Mesendoderm (in vitro differentiated cells): ENCODE measurements around the gene PLEKHN1.
A peak's percentile ranks its signal among the peaks of the same experiment; 100 is the strongest.

ENCODE experiments used
- DNase-seq: peaks from one replicate; pipeline ENCODE4 v3.0.0; 2013
- H2AK5ac ChIP-seq: 2 replicates; pipeline ENCODE4 v1.6.1; 2013; ENCODE audit warnings: low read length, inconsistent platforms
- H2BK120ac ChIP-seq: 2 replicates; pipeline ENCODE4 v1.6.1; 2013; ENCODE audit warnings: low read depth, mild to moderate bottlenecking, low read length, moderate library complexity, mixed read lengths
- H2BK15ac ChIP-seq: replicated peaks from 2 replicates; pipeline ENCODE4 v1.6.1; 2013; ENCODE audit warnings: low read depth, mild to moderate bottlenecking, moderate library complexity
- H2BK5ac ChIP-seq: 2 replicates; pipeline ENCODE4 v1.6.1; 2013; ENCODE audit warnings: low read length, inconsistent platforms
- H3K18ac ChIP-seq: 2 replicates; pipeline ENCODE4 v1.6.1; 2013; ENCODE audit warnings: mild to moderate bottlenecking, low read length, mixed read lengths
- H3K23ac ChIP-seq: one replicate; pipeline ENCODE4 v1.6.1; 2013; ENCODE audit warnings: low read length
- H3K27ac ChIP-seq: 2 replicates; pipeline ENCODE4 v1.5.1; 2013; ENCODE audit warnings: low read depth, mild to moderate bottlenecking, inconsistent platforms, low read length, moderate library complexity
- H3K27me3 ChIP-seq: 2 replicates; pipeline ENCODE4 v1.6.1; 2013; ENCODE audit warnings: low read length, control low read depth, mild to moderate bottlenecking, inconsistent platforms; ENCODE audit not compliant: insufficient read depth, poor library complexity
- H3K36me3 ChIP-seq: 2 replicates; pipeline ENCODE4 v1.6.1; 2013; ENCODE audit warnings: low read length, inconsistent platforms; ENCODE audit not compliant: control insufficient read depth, insufficient read depth
- H3K4ac ChIP-seq: one replicate; pipeline ENCODE4 v1.6.1; 2013; ENCODE audit warnings: low read depth, mild to moderate bottlenecking, low read length, moderate library complexity
- H3K4me1 ChIP-seq: 2 replicates; pipeline ENCODE4 v1.6.1; 2013; ENCODE audit warnings: low read depth, low read length, inconsistent platforms; ENCODE audit not compliant: control insufficient read depth
- H3K4me2 ChIP-seq: 2 replicates; pipeline ENCODE4 v1.6.1; 2013; ENCODE audit warnings: low read length
- H3K4me3 ChIP-seq: 2 replicates; pipeline ENCODE4 v1.5.1; 2013; ENCODE audit warnings: mild to moderate bottlenecking, low read length
- H3K56ac ChIP-seq: one replicate; pipeline ENCODE4 v1.6.1; 2013; ENCODE audit warnings: low read length
- H3K79me1 ChIP-seq: 2 replicates; pipeline ENCODE4 v1.6.1; 2013; ENCODE audit warnings: low read length, inconsistent platforms
- H3K79me2 ChIP-seq: 2 replicates; pipeline ENCODE4 v1.6.1; 2013; ENCODE audit warnings: mild to moderate bottlenecking, low read length; ENCODE audit not compliant: control insufficient read depth, insufficient read depth
- H3K9ac ChIP-seq: 2 replicates; pipeline ENCODE4 v1.6.1; 2013; ENCODE audit warnings: low read length, inconsistent platforms
- H4K5ac ChIP-seq: one replicate; pipeline ENCODE4 v1.6.1; 2013; ENCODE audit warnings: low read length
- H4K8ac ChIP-seq: one replicate; pipeline ENCODE4 v1.6.1; 2013; ENCODE audit warnings: low read depth, mild to moderate bottlenecking, control low read depth, low read length, moderate library complexity
- WGBS: extraction: QIAGEN DNeasy Blood & Tissue Kit; methylation state at CpG from one replicate; pipeline ENCODE4 v1.1.7; 2013; ENCODE audit warnings: low lambda C conversion rate, missing lambda C conversion rate; ENCODE audit not compliant: insufficient coverage; ENCODE audit errors: extremely low coverage; 5-methylcytosine and 5-hydroxymethylcytosine counted together

Gene PLEKHN1

GRCh38 chr1:998995-999724 is 32.9 kb downstream of the PLEKHN1 start:
- no peak overlapping the region for H3K4me2 ChIP-seq
- H3K4me3 ChIP-seq: no peak overlapping the region
- H3K36me3 ChIP-seq: no peaks in the 10 kb centered on the region
- H4K5ac ChIP-seq: no peak overlapping the region
- no peak overlapping the region for H3K9ac ChIP-seq
- no peaks in the 10 kb centered on the region for H3K4me1 ChIP-seq
- H3K23ac ChIP-seq: no peak overlapping the region
- H3K79me1 ChIP-seq: no peaks in the 10 kb centered on the region
- no peak overlapping the region for H2AK5ac ChIP-seq
- H3K27me3 ChIP-seq: peaks cover 29% of the 10 kb centered on the region
- peak; percentile 38 for DNase-seq
- WGBS: no CpG with 5 or more reads among the region's 86 CpGs
- no peak overlapping the region for H2BK5ac ChIP-seq
- no peak overlapping the region for H3K18ac ChIP-seq
- no peak overlapping the region for H3K27ac ChIP-seq
- H3K56ac ChIP-seq: peak overlapping the region; percentile 56
- no peaks in the 10 kb centered on the region for H3K79me2 ChIP-seq
- H2BK120ac ChIP-seq: no peak overlapping the region
- H2BK15ac ChIP-seq: no peak overlapping the region
- H4K8ac ChIP-seq: no peak overlapping the region
- H3K4ac ChIP-seq: no peak overlapping the region

- no peak within 1 kb of the TSS for H3K4ac ChIP-seq
- H3K36me3 ChIP-seq: no peaks in the 10 kb centered on the region
- H3K4me3 ChIP-seq: no peak within 1 kb of the TSS
- H3K27ac ChIP-seq: peak within 1 kb of the TSS; percentile 15
- H2BK120ac ChIP-seq: no peak within 1 kb of the TSS
- peak within 1 kb of the TSS; percentile 15 for H3K18ac ChIP-seq
- peaks cover 29% of the 10 kb centered on the region for H3K27me3 ChIP-seq
- no peak within 1 kb of the TSS for H2BK15ac ChIP-seq
- peak within 1 kb of the TSS; percentile 80 for H3K23ac ChIP-seq
- H3K79me1 ChIP-seq: no peaks in the 10 kb centered on the region
- H3K4me1 ChIP-seq: peaks cover 3% of the 10 kb centered on the region
- no peak within 1 kb of the TSS for H4K8ac ChIP-seq
- no peak within 1 kb of the TSS for H2AK5ac ChIP-seq
- no peak within 1 kb of the TSS for H4K5ac ChIP-seq
- WGBS: no CpG with 5 or more reads among the region's 95 CpGs
- DNase-seq: peak; percentile 92
- peak within 1 kb of the TSS; percentile 71 for H3K4me2 ChIP-seq
- H2BK5ac ChIP-seq: no peak within 1 kb of the TSS
- H3K9ac ChIP-seq: peak within 1 kb of the TSS; percentile 71
- no peaks in the 10 kb centered on the region for H3K79me2 ChIP-seq
- peak within 1 kb of the TSS; percentile 85 for H3K56ac ChIP-seq
Measured at GRCh38 chr1:999725-1000356, 33.6 kb downstream of the PLEKHN1 start, which contains the start of gene HES4. HES4 (minus strand) TSS chr1:1000097; CDS start chr1:999973, 124 bp downstream.

GRCh38 chr1:1000357-1001056 is 34.2 kb downstream of the PLEKHN1 start:
- Histone ChIP-seq H3K36me3 (no peaks in the 10 kb centered on the region), H3K9ac (peak overlapping the region; percentile 71), H3K79me2 (no peaks in the 10 kb centered on the region), H3K27ac (peak overlapping the region; percentile 15), H3K27me3 (peaks cover 29% of the 10 kb centered on the region), H2AK5ac (no peak overlapping the region), H4K8ac (no peak overlapping the region), H4K5ac (no peak overlapping the region), H3K18ac (peak overlapping the region; percentile 15), H3K4me2 (peak overlapping the region; percentile 71), H3K4ac (no peak overlapping the region), H3K56ac (peak overlapping the region; percentile 85), H2BK5ac (no peak overlapping the region), H2BK15ac (no peak overlapping the region), H3K79me1 (no peaks in the 10 kb centered on the region), H2BK120ac (no peak overlapping the region), H3K23ac (peak overlapping the region; percentile 80), H3K4me3 (no peak overlapping the region), H3K4me1 (peaks cover 7% of the 10 kb centered on the region)
- no CpG with 5 or more reads among the region's 75 CpGs for WGBS
- peak; percentile 81 for DNase-seq

GRCh38 chr1:1001057-1001783 is 34.9 kb downstream of the PLEKHN1 start:
- WGBS: no CpG with 5 or more reads among the region's 58 CpGs
- no peak for DNase-seq

GRCh38 chr1:1003618-1004419 is 37.5 kb downstream of the PLEKHN1 start:
- DNase-seq: no peak
- no peak overlapping the region for H3K23ac ChIP-seq
- H4K8ac ChIP-seq: no peak overlapping the region
- no peak overlapping the region for H3K18ac ChIP-seq
- no peak overlapping the region for H3K4me3 ChIP-seq
- H2BK15ac ChIP-seq: no peak overlapping the region
- no peak overlapping the region for H3K9ac ChIP-seq
- H2AK5ac ChIP-seq: no peak overlapping the region
- no peak overlapping the region for H2BK5ac ChIP-seq
- peaks cover 7% of the 10 kb centered on the region for H3K4me1 ChIP-seq
- H3K79me1 ChIP-seq: no peaks in the 10 kb centered on the region
- H3K56ac ChIP-seq: peak overlapping the region; percentile 25
- H3K27ac ChIP-seq: no peak overlapping the region
- no peak overlapping the region for H3K4me2 ChIP-seq
- H4K5ac ChIP-seq: no peak overlapping the region
- no peak overlapping the region for H2BK120ac ChIP-seq
- no CpG with 5 or more reads among the region's 22 CpGs for WGBS
- H3K4ac ChIP-seq: no peak overlapping the region
- peaks cover 14% of the 10 kb centered on the region for H3K27me3 ChIP-seq
- H3K79me2 ChIP-seq: no peaks in the 10 kb centered on the region
- no peaks in the 10 kb centered on the region for H3K36me3 ChIP-seq

More at GRCh38 chr1:1001057-1001783, 34.9 kb downstream of the PLEKHN1 start:
- Histone ChIP-seq H3K79me1 (no peaks in the 10 kb centered on the region), H3K4me1 (peaks cover 7% of the 10 kb centered on the region), H3K56ac (peak overlapping the region; percentile 85), H3K18ac (peak overlapping the region; percentile 25), H3K36me3 (no peaks in the 10 kb centered on the region), H2AK5ac (no peak overlapping the region), H2BK5ac (no peak overlapping the region), H3K27me3 (peaks cover 29% of the 10 kb centered on the region), H4K8ac (no peak overlapping the region), H3K4me3 (no peak overlapping the region), H3K27ac (no peak overlapping the region), H2BK120ac (no peak overlapping the region), H3K23ac (no peak overlapping the region), H4K5ac (no peak overlapping the region), H3K9ac (peak overlapping the region; percentile 43), H3K4me2 (peak overlapping the region; percentile 27), H3K4ac (peak overlapping the region; percentile 37), H3K79me2 (no peaks in the 10 kb centered on the region), H2BK15ac (no peak overlapping the region)
